Esophagus muscularis mucosa (tissue), 3 donors: ENCODE results near the gene GMDS.

ENCODE experiments used
- CTCF ChIP-seq, 3 experiments: fragments of 200-600 bp in 2 of 3; fragments of 450-650 bp in 1 of 3; sonication (generic) in 2 of 3; IDR thresholded peaks; one replicate each; pipeline ENCODE4 v1.5.1; 2017 to 2019; ENCODE audit warnings: antibody characterized with exemption in 3 of 3, mild to moderate bottlenecking in 2 of 3, moderate library complexity in 1 of 3
- POLR2A ChIP-seq: fragments of 450-650 bp; IDR thresholded peaks from one replicate; pipeline ENCODE4 v1.6.1; 2017; ENCODE audit warnings: antibody characterized with exemption, moderate library complexity, mild to moderate bottlenecking, low read depth
- POLR2AphosphoS5 ChIP-seq, 2 donors: sonication (generic); formaldehyde crosslinking; IDR thresholded peaks; one replicate each; pipeline ENCODE4 v1.6.1; 2017; ENCODE audit warnings: antibody characterized with exemption in 2 of 2

GRCh38 chr6:1834207-1834606 is 411.2 kb downstream of the GMDS start:
- TF ChIP-seq CTCF (IDR thresholded peaks at IDR 0.05), result no peak
- no peak for TF ChIP-seq POLR2A
- TF ChIP-seq POLR2AphosphoS5 (IDR thresholded peaks at IDR 0.05), result no peak
